MCF 10A (cell line): ENCODE measurements around the gene ETFDH. TPM values are rescaled to one million over a fixed set of nuclear protein-coding genes. Genes with fewer than 3 reads are reported as not detected.
A peak's percentile ranks its signal among the peaks of the same experiment; 100 is the strongest.

Experiments used
- BruUV-seq: library from RNA; stranded (reverse); fragments of 400-500 nt; replicated peaks from 2 replicates; lab custom pipeline; 2021; lab: Mats Ljungman, UMichigan
- CTCF ChIA-PET: fragments of 300-600 bp; sonication (Branson Sonifier 250); formaldehyde crosslinking; extraction: SDS; loops from one replicate; lab custom pipeline; 2021; ENCODE audit warnings: antibody characterized with exemption, inconsistent platforms; lab: Yijun Ruan, JAX
- POLR2A ChIA-PET: fragments of 300-600, 350-650 bp; sonication (Branson Sonifier 250); formaldehyde crosslinking; extraction: SDS; loops from one replicate; lab custom pipeline; 2020; ENCODE audit warnings: antibody characterized with exemption, inconsistent platforms; lab: Yijun Ruan, JAX
- DNase-seq: peaks from one replicate; pipeline ENCODE4 v3.0.0-alpha.2; 2018; ENCODE audit not compliant: unreplicated experiment
- H3K27ac Mint-ChIP-seq: one replicate; pipeline ENCODE4 v1.8.0; 2022; ENCODE audit warnings: mild to moderate bottlenecking, low read depth, mixed read lengths; ENCODE audit not compliant: unreplicated experiment
- H3K27me3 Mint-ChIP-seq: one replicate; pipeline ENCODE4 v1.8.0; 2022; ENCODE audit warnings: mixed read lengths; ENCODE audit not compliant: insufficient read depth, unreplicated experiment
- H3K36me3 Mint-ChIP-seq: one replicate; pipeline ENCODE4 v1.8.0; 2022; ENCODE audit warnings: mild to moderate bottlenecking, moderate library complexity, mixed read lengths; ENCODE audit not compliant: insufficient read depth, unreplicated experiment
- H3K4me1 Mint-ChIP-seq: one replicate; pipeline ENCODE4 v1.8.0; 2022; ENCODE audit warnings: mixed read lengths; ENCODE audit not compliant: insufficient read depth, unreplicated experiment
- H3K4me3 Mint-ChIP-seq: one replicate; pipeline ENCODE4 v1.8.0; 2022; ENCODE audit warnings: mild to moderate bottlenecking, moderate library complexity, mixed read lengths; ENCODE audit not compliant: unreplicated experiment
- H3K9me3 Mint-ChIP-seq: one replicate; pipeline ENCODE4 v1.8.0; 2022; ENCODE audit warnings: mixed read lengths; ENCODE audit not compliant: unreplicated experiment
- CTCF ChIP-seq: fragments of 200-600 bp; IDR thresholded peaks from one replicate; pipeline ENCODE4 v1.8.0; 2022; ENCODE audit warnings: antibody characterized with exemption, mild to moderate bottlenecking; ENCODE audit not compliant: unreplicated experiment
- intact Hi-C: fragments of 100-400 bp; cut with micrococcal nuclease; formaldehyde crosslinking; loops from 2 replicates; pipeline ENCODE4 v1.14.1; 2022
- total RNA-seq: library from RNA; stranded (reverse); gene quantifications from 2 replicates; pipeline ENCODE4 v1.2.3, GENCODE V29; 2022

The ETFDH gene
- total RNA-seq, 1 experiment from 2014 or later: 19.2 TPM

GRCh38 chr4:158664806-158665205 is 7.3 kb upstream of the ETFDH start:
- POLR2A ChIA-PET: no interaction called here
- no peaks in the 10 kb centered on the region for H3K27me3 Mint-ChIP-seq
- TF ChIP-seq CTCF: no peak
- H3K27ac Mint-ChIP-seq: no peak overlapping the region
- intact Hi-C loops: no loop called here
- no peak for DNase-seq
- H3K4me1 Mint-ChIP-seq: no peaks in the 10 kb centered on the region
- H3K9me3 Mint-ChIP-seq: no peaks in the 10 kb centered on the region
- BruUV-seq: no TSS peak
- CTCF ChIA-PET: interaction anchor here (0.7 to 1.1 kb wide), 3 partner anchors 9 to 537 kb away, joined by 3 to 5 read pairs (median 3); no protein-coding TSS in a partner anchor
- peaks cover 4% of the 10 kb centered on the region for H3K36me3 Mint-ChIP-seq
- no peak overlapping the region for H3K4me3 Mint-ChIP-seq

GRCh38 chr4:158666892-158667291 is 5.2 kb upstream of the ETFDH start:
- Mint-ChIP-seq H3K27me3 (no peaks in the 10 kb centered on the region), H3K27ac (no peak overlapping the region), H3K4me1 (peaks cover 8% of the 10 kb centered on the region), H3K4me3 (no peak overlapping the region), H3K36me3 (peaks cover 4% of the 10 kb centered on the region), H3K9me3 (no peaks in the 10 kb centered on the region)
- ChIA-PET CTCF (interaction anchor here (0.6 to 2.3 kb wide), 3 partner anchors 24 to 423 kb away, joined by 3 to 10 read pairs (median 3); no protein-coding TSS in a partner anchor), POLR2A (interaction anchor here (1.4 kb wide), 1 partner anchor 11 kb away, joined by 3 read pairs; no protein-coding TSS in a partner anchor)
- intact Hi-C loops: no loop called here
- BruUV-seq: no TSS peak
- no peak for DNase-seq
- TF ChIP-seq CTCF: no peak

- peak; percentile 58 for DNase-seq
- intact Hi-C loops: no loop called here
- Mint-ChIP-seq H3K27ac (no peak overlapping the region), H3K27me3 (no peaks in the 10 kb centered on the region), H3K9me3 (no peaks in the 10 kb centered on the region), H3K36me3 (peaks cover 8% of the 10 kb centered on the region), H3K4me3 (no peak overlapping the region), H3K4me1 (peaks cover 8% of the 10 kb centered on the region)
- CTCF ChIA-PET: interaction anchor here (0.6 to 2.3 kb wide), 5 partner anchors 11 to 424 kb away, joined by 3 to 10 read pairs (median 4); no protein-coding TSS in a partner anchor
- TF ChIP-seq CTCF: peak; percentile 61
- POLR2A ChIA-PET: interaction anchor here (0.7 to 1.4 kb wide), 2 partner anchors 12 to 42 kb away, joined by 3 read pairs; no protein-coding TSS in a partner anchor
- BruUV-seq: no TSS peak
These were observed 4.4 kb upstream of the ETFDH start for GRCh38 chr4:158667651-158668198.

GRCh38 chr4:158669310-158669709 is 2.8 kb upstream of the ETFDH start:
- TF ChIP-seq CTCF: no peak
- H3K27ac Mint-ChIP-seq: no peak overlapping the region
- intact Hi-C loops: no loop called here
- ChIA-PET POLR2A (interaction anchor here (1.2 kb wide), 1 partner anchor 9 kb away, joined by 3 read pairs; no protein-coding TSS in a partner anchor), CTCF (no interaction called here)
- H3K4me3 Mint-ChIP-seq: no peak overlapping the region
- H3K27me3 Mint-ChIP-seq: no peaks in the 10 kb centered on the region
- DNase-seq: no peak
- peaks cover 8% of the 10 kb centered on the region for H3K4me1 Mint-ChIP-seq
- H3K36me3 Mint-ChIP-seq: peaks cover 8% of the 10 kb centered on the region
- H3K9me3 Mint-ChIP-seq: no peaks in the 10 kb centered on the region
- no TSS peak for BruUV-seq
